NCI-H226 (cell line): Measurements from ENCODE around the gene KRT76.

ENCODE experiments used
- DNase-seq: peaks from one replicate; pipeline ENCODE4 v3.0.0-alpha.2; 2015

The KRT76 gene

DNA sequence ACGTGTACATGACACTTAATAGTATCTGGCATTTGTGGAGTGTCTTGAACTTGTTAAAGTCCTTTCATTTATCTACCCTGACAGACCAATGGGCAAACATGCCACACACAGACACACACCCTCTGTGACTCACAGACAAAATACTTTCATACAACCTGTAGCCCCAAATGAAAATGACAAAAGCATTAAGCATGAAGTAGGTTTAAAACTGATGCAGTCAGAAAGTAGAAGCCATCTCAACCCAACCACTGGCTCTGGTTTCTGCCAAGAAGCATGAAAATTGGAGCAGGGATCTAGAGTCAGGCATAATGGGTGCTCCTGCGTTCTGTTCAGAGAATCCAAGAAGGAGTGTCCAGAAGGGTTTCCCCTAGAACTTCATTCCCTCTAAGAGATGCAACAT is 50.7 kb downstream of the KRT76 start:
- DNase-seq, result no peak

- no peak for DNase-seq
These were observed 52.8 kb downstream of the KRT76 start for GRCh38 chr12:52724384-52724783.

DNA sequence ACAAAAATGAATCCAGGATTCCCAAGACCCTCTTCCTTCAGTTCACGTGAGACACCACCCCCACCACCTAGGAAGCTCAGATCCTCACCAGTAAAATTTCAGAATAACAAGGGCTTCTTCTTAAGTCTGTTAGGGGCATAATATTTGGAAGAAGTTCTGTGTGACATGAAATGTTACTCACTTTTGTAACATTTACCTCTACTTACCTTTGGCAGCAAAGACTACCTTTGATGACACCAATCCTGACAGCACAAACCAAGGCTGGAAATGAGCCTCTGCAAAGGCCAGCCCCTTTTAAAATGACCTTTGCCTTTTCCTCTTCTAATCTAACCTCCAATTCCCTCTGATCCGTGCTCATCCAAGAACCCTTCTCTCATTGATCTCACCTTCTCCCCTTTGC is 54.5 kb downstream of the KRT76 start:
- no peak for DNase-seq

DNA sequence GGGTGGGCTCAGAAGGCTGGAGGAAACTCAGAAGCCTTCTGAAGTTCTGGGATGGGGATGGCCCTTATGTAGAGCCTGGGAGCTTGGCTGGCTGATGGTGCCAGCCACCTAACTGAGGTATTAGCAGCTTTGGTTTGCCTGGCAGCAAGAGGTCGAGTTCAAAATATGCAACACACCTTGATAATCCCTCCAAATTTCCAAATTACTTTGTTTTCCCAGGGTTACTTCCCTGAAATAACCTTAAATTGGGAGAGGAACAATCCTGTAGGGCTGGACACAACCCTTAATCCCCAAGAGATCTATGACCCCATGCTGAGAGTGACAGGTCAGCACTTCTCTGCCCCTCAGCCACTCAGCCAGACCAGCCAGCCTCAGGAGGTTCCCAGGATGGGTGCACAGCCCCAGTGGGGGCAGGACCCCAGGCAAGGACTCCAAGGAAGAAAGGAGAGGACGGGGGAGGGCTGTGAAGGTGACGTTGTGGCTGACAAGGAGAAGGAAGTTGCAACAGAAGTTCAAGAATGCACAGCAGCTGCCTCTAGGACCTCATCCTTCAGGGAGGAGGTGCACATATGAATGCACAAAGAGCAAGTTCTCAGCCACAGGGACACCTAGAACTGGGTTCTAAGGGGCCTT is 55.2 kb downstream of the KRT76 start:
- DNase-seq, result no peak

- no peak for DNase-seq
These were observed 56.7 kb downstream of the KRT76 start for GRCh38 chr12:52720365-52720886.
